ENCODE data around the gene OPCML.

DNA sequence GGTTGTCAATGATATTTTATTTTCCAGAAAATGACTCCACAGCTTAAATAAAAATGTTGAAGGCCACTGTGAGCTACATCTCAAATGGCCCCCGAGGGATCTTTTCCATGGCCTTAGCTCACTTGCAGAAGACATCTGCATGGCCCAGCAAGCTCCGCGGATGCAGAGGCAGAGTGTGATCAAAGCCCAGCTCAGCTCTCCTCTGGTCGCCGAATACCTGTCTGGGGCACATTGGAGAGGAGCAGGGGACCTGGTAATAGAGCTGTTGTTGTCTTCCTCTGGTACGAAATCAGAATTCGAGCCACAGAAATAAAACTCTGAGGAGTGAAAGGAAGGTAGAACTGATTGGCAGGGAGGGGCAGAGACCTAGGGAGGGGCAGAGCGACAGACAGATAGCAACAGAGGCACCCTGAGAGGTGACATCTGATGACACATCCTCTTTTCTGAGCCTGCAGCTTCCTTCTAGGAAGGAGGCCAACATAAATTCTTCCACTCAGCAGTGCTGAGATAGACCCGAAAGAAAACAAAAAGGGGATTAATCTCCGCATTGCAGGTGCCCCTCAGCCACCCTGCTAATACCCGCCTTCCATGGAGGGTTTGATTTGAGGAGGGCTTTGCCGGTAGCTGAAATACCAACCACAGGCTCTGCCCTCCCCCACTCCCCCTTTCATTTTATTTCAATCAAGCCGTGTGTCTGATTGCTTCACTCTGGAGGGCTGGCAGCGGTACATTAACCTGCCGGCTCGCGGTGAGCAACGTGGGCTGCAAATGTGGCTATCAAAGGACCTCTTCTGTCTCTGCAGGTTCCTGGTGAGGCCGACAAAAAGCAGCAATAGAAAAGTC is 759.4 kb downstream of the OPCML start:
- TF ChIP-seq POLR2A (IDR thresholded peaks at IDR 0.05) (no peak), CTCF (IDR thresholded peaks at IDR 0.05) (no peak)

Data from lower leg skin (tissue), 3 donors.